Heart right ventricle (tissue), 16 donors: Measurements from ENCODE around the gene MID1. TPM values are rescaled to one million over a fixed set of nuclear protein-coding genes. Genes with fewer than 3 reads are reported as not detected.
A peak's percentile ranks its signal among the peaks of the same experiment; 100 is the strongest.

Source experiments
- ATAC-seq, 8 donors: fragments of 200-7000 bp; cut with Tn5 transposase; one replicate each; pipeline ENCODE4 v1.9.1; 2020; ENCODE audit warnings: mild to moderate bottlenecking in 8 of 8, moderate library complexity in 8 of 8, moderate number of reproducible peaks in 1 of 8
- DNase-seq, 2 donors: peaks; one replicate each; pipeline ENCODE4 v3.0.0-alpha.2; 2020
- H3K27ac ChIP-seq, 10 donors: fragments of 200-600 bp; sonication (generic) in 2 of 10; one replicate each; pipeline versions ENCODE4 v1.5.0 to v1.8.0; 2020 to 2022; ENCODE audit warnings: mild to moderate bottlenecking in 3 of 10
- H3K27me3 ChIP-seq, 7 donors: fragments of 200-600 bp; one replicate each; pipeline ENCODE4 v1.8.0; 2021 to 2022; ENCODE audit warnings: mild to moderate bottlenecking in 2 of 7
- H3K36me3 ChIP-seq, 9 donors: fragments of 200-600 bp; sonication (generic) in 1 of 9; one replicate each; pipeline versions ENCODE4 v1.5.0 to v1.8.0; 2020 to 2022; ENCODE audit warnings: mild to moderate bottlenecking in 2 of 9
- H3K4me1 ChIP-seq, 9 donors: fragments of 200-600 bp; sonication (generic) in 1 of 9; one replicate each; pipeline versions ENCODE4 v1.5.0 to v1.8.0; 2020 to 2022; ENCODE audit warnings: mild to moderate bottlenecking in 4 of 9
- H3K4me3 ChIP-seq, 10 donors: fragments of 200-600 bp; sonication (generic) in 2 of 10; one replicate each; pipeline versions ENCODE4 v1.5.0 to v1.8.0; 2020 to 2022; ENCODE audit warnings: mild to moderate bottlenecking in 7 of 10, moderate library complexity in 2 of 10
- H3K9me3 ChIP-seq, 11 donors: fragments of 200-600 bp in 10 of 11; sonication (generic) in 2 of 11; one replicate each; pipeline versions ENCODE4 v1.5.0 to v1.8.0; 2013 to 2022; ENCODE audit warnings: mild to moderate bottlenecking in 2 of 11, control low read depth in 1 of 11, moderate library complexity in 1 of 11
- CTCF ChIP-seq, 9 donors: fragments of 200-600 bp; sonication (generic) in 2 of 9; IDR thresholded peaks; one replicate each; pipeline versions ENCODE4 v1.5.0 to v1.8.0; 2021 to 2022; ENCODE audit warnings: antibody characterized with exemption in 9 of 9, mild to moderate bottlenecking in 5 of 9, moderate library complexity in 1 of 9
- WGBS, 2 donors: extraction: QIAGEN DNeasy Blood & Tissue Kit; methylation state at CpG; one replicate each; pipeline ENCODE4 v1.1.7; 2013; ENCODE audit warnings: inconsistent platforms in 1 of 2; 5-methylcytosine and 5-hydroxymethylcytosine counted together
- intact Hi-C, 10 donors: fragments of 100-400 bp; cut with DNase I; formaldehyde crosslinking; loops; one replicate each; pipeline versions ENCODE4 v1.11.1 to v1.14.2; 2022
- polyA plus RNA-seq, 2 donors: library from polyadenylated mRNA; stranded (reverse); fragments of 200-250 nt; gene quantifications; one replicate each; pipeline ENCODE4 v1.2.3, GENCODE V29; 2013
- total RNA-seq, 10 donors: library from RNA; stranded (reverse); fragmentation: NEBNext Ultra II Directional in 3 of 10; extraction: Animal tissue kit (Norgen Biotek cat#: 25700) in 3 of 10; gene quantifications; one replicate each; pipeline versions ENCODE4 v1.2.1 to v1.2.4, GENCODE V29; 2021 to 2023
- donor health status: Arrhythmogenic right ventricular cardiomyopathy.
- donor health status: ischemic (EF 13 %, LVEDD 7.1; RV severe dilation, severe dysfunction).
- donor health status: healthy with polysubstance abuse.
- donor health status: DM: no; HTN: yes; CAD: no.
- donor health status: DM: no; HTN: no; CAD: no.
- donor health status: ischemic (EF 25% LVEDD 6.9; RV normal size, moderate dysfunction).
- donor health status: ischemic (EF 25% LVEDD 5.7; RV mildly dilated, moderate dysfunction).
- donor health status: healthy.
- donor health status: DM: yes; HTN: yes; CAD: no.
- donor health status: Ischemic cardiomyopathy.
- donor health status: ischemic (EF 35%, LVEDD 5.7; RV mildly dilated, moderate dysfunction).
- donor health status: nonischemic (EF 11% LVEDD 7.7; RV severe dilation, severe dysfunction).
- donor health status: DM: yes; HTN: yes; CAD: no.
- donor health status: PGD.
- donor health status: ischemic (EF 29% LVEDD 5.4; RV normal size, mild dysfunction).
- donor health status: nonischemic (EF 23%, LVEDD 6.1; RV moderate dilation, normal function).

Gene MID1
- total and polyA plus RNA-seq, 12 donors, result 1.4 to 22.6 (median 7.2) TPM

- no peaks in the 10 kb centered on the region for H3K9me3 ChIP-seq
- no peaks in the 10 kb centered on the region for H3K27me3 ChIP-seq
- peaks cover 0 to 7% (median 0%) of the 10 kb centered on the region in 9 donors for H3K36me3 ChIP-seq
- no peak for TF ChIP-seq CTCF (IDR thresholded peaks at IDR 0.05)
- DNase-seq (peak in 1 of 2 donors; percentile 11), ATAC-seq (peak in 6 of 8 donors; percentile 50 to 71 (median 63))
- H3K27ac ChIP-seq, result peak overlapping the region in 5 of 10 donors; percentile 40 to 65 (median 43)
- intact Hi-C loops, result no loop called here
- H3K4me3 ChIP-seq, result no peak overlapping the region
- WGBS, 2 donors, result 62 to 73% methylated on average over 2 of the region's 2 CpGs
- peaks cover 0 to 36% (median 7%) of the 10 kb centered on the region in 9 donors for H3K4me1 ChIP-seq
These were observed 102.3 kb downstream of the MID1 start for GRCh38 chrX:10518073-10518472.

- 48 to 52% methylated on average over 5 of the region's 5 CpGs for WGBS, 2 donors
- TF ChIP-seq CTCF (IDR thresholded peaks at IDR 0.05), result no peak
- H3K27ac ChIP-seq, result peak overlapping the region in 2 of 10 donors; percentile 19 to 65
- H3K9me3 ChIP-seq, result no peaks in the 10 kb centered on the region
- intact Hi-C loops, result no loop called here
- H3K4me1 ChIP-seq, result peaks cover 0 to 36% (median 7%) of the 10 kb centered on the region in 9 donors
- DNase-seq (no peak), ATAC-seq (no peak)
- peaks cover 0 to 2% (median 0%) of the 10 kb centered on the region in 9 donors for H3K36me3 ChIP-seq
- no peak overlapping the region for H3K4me3 ChIP-seq
- no peaks in the 10 kb centered on the region for H3K27me3 ChIP-seq
These were observed 103.5 kb downstream of the MID1 start for GRCh38 chrX:10516781-10517322.

- TF ChIP-seq CTCF (IDR thresholded peaks at IDR 0.05), result no peak
- H3K36me3 ChIP-seq, result no peaks in the 10 kb centered on the region
- peak in 4 of 8 donors; percentile 45 to 79 (median 68) for ATAC-seq
- WGBS, 2 donors, result 10 to 21% methylated on average over 6 of the region's 6 CpGs
- H3K4me3 ChIP-seq, result no peak overlapping the region
- peak overlapping the region in 5 of 10 donors; percentile 16 to 70 (median 62) for H3K27ac ChIP-seq
- no peaks in the 10 kb centered on the region for H3K9me3 ChIP-seq
- peaks cover 0 to 36% (median 7%) of the 10 kb centered on the region in 9 donors for H3K4me1 ChIP-seq
- DNase-seq, result peak in 1 of 2 donors; percentile 19
- intact Hi-C loops, result no loop called here
- H3K27me3 ChIP-seq, result no peaks in the 10 kb centered on the region
These were observed 105.5 kb downstream of the MID1 start for GRCh38 chrX:10514891-10515290.

- H3K4me1 ChIP-seq, result peaks cover 0 to 36% (median 7%) of the 10 kb centered on the region in 9 donors
- intact Hi-C loops, result no loop called here
- no peak for ATAC-seq
- no peak for TF ChIP-seq CTCF (IDR thresholded peaks at IDR 0.05)
- H3K9me3 ChIP-seq, result no peaks in the 10 kb centered on the region
- H3K27ac ChIP-seq, result peak overlapping the region in 2 of 10 donors; percentile 64 to 70
- no peak for DNase-seq
- H3K36me3 ChIP-seq, result no peaks in the 10 kb centered on the region
- whole genome bisulfite sequencing, 2 donors, result 86 to 92% methylated on average over 2 of the region's 2 CpGs
- no peaks in the 10 kb centered on the region for H3K27me3 ChIP-seq
- no peak overlapping the region for H3K4me3 ChIP-seq
These were observed 106.4 kb downstream of the MID1 start for GRCh38 chrX:10513974-10514373.
